ENCODE results near the gene GJD4.

- TF ChIP-seq SUZ12 (IDR thresholded peaks at IDR 0.05; ENCODE audit: extremely low read depth, insufficient read depth, insufficient read length): no peak
- no peak for TF ChIP-seq ZNF274 (IDR thresholded peaks at IDR 0.05; ENCODE audit: low read depth, low read length)
These were observed 26.0 kb upstream of the GJD4 start for GRCh38 chr10:35579116-35579515.
